Measurements from ENCODE around the gene DLEU7. TPM values are rescaled to one million over a fixed set of nuclear protein-coding genes. Genes with fewer than 3 reads are reported as not detected.

DLEU7 gene
- total RNA-seq, 1 experiment from 2014 or later = 3.6 TPM

DNA sequence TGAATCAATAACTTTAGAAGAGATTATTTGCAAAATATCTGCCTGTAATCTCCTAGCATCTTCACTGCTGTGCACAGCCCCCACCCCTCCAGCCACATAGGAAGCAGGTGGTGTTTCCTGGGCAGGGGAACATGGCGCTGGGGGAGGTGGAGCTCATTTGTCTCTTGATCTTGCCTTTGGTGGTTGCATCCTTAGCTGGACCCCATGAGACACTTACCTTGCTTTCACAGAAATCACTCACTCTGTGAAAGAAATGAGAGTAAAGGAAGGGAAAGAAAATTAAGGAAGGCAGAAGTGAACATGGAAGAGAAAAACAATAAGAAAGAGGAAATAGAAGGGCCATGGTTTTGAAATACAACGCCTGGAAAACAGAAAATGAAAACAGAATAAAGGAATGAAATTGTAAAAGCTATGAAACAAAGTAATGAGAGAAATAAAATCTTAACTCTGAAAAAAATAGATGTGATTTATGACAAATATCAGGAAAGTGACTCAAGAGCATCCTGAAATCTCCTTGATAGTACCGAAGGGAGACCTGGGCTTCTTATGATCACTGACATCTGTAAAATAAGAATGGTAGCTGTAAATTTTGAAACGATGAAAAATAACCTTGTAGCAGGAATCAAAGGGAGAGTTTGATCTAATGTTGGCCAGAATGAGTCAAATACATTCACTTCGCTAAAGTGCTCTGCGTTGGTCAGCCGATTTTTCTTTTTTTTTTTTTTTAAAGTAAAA lies 48.9 kb upstream of the DLEU7 start (continued):
- TF ChIP-seq HMGXB4 (CRISPR knock-in tag; IDR thresholded peaks at IDR 0.05) (no peak), PREB (CRISPR knock-in tag; IDR thresholded peaks at IDR 0.05; ENCODE audit: borderline replicate concordance) (no peak), CREB1 (CRISPR knock-in tag; IDR thresholded peaks at IDR 0.05) (no peak), ZNF416 (CRISPR knock-in tag; IDR thresholded peaks at IDR 0.05) (no peak), RELA (CRISPR knock-in tag; IDR thresholded peaks at IDR 0.05; ENCODE audit: borderline replicate concordance) (no peak), SMAD3 (CRISPR knock-in tag; IDR thresholded peaks at IDR 0.05; ENCODE audit: borderline replicate concordance) (no peak), ZNF671 (CRISPR knock-in tag; IDR thresholded peaks at IDR 0.05) (no peak)

DNA sequence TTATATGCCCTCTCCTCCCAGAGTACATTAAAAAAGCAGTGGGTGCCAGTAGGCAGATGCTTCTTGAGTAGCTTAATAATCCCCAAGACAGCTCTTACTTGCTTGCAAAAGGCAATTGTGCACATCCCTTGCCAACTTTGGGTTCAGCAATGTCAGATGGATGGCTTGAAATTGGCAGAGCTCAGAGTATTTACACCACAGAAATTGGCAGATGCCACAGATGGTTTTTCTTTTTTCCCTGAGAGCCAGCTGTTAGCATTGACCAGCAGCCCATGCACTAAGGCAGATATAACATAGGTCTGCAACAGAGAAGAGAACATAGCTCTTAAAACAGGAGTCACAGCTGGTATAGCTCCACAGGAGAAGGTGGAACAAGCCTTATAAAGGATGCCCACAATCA lies 47.7 kb upstream of the DLEU7 start:
- Mint-ChIP-seq H3K27ac (no peak overlapping the region), H3K4me1 (peaks cover 40% of the 10 kb centered on the region), H3K36me3 (no peaks in the 10 kb centered on the region), H3K27me3 (ENCODE audit: low read depth) (peaks cover 2% of the 10 kb centered on the region; the same call in 1 of the 2 replicates), H3K9me3 (no peaks in the 10 kb centered on the region), H3K4me3 (no peak overlapping the region)
- ChIA-PET CTCF (interaction anchor here (1.1 to 2.9 kb wide), 4 partner anchors 21 to 955 kb away, joined by 3 to 20 read pairs (median 3); partner anchors contain the start of gene SPRYD7), POLR2A (no interaction called here)
- TF ChIP-seq, protein P1, sequence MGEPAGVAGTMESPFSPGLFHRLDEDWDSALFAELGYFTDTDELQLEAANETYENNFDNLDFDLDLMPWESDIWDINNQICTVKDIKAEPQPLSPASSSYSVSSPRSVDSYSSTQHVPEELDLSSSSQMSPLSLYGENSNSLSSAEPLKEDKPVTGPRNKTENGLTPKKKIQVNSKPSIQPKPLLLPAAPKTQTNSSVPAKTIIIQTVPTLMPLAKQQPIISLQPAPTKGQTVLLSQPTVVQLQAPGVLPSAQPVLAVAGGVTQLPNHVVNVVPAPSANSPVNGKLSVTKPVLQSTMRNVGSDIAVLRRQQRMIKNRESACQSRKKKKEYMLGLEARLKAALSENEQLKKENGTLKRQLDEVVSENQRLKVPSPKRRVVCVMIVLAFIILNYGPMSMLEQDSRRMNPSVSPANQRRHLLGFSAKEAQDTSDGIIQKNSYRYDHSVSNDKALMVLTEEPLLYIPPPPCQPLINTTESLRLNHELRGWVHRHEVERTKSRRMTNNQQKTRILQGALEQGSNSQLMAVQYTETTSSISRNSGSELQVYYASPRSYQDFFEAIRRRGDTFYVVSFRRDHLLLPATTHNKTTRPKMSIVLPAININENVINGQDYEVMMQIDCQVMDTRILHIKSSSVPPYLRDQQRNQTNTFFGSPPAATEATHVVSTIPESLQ (CRISPR knock-in tag; IDR thresholded peaks at IDR 0.05) = no peak
- no peak for TF ChIP-seq GRHL2 (CRISPR knock-in tag; IDR thresholded peaks at IDR 0.05; ENCODE audit: insufficient replicate concordance, severe bottlenecking)
- TF ChIP-seq, protein P2, sequence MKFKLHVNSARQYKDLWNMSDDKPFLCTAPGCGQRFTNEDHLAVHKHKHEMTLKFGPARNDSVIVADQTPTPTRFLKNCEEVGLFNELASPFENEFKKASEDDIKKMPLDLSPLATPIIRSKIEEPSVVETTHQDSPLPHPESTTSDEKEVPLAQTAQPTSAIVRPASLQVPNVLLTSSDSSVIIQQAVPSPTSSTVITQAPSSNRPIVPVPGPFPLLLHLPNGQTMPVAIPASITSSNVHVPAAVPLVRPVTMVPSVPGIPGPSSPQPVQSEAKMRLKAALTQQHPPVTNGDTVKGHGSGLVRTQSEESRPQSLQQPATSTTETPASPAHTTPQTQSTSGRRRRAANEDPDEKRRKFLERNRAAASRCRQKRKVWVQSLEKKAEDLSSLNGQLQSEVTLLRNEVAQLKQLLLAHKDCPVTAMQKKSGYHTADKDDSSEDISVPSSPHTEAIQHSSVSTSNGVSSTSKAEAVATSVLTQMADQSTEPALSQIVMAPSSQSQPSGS (CRISPR knock-in tag; IDR thresholded peaks at IDR 0.05; ENCODE audit: borderline replicate concordance, low read depth) = no peak
- no peak for TF ChIP-seq ATF3 (CRISPR knock-in tag; conservative IDR thresholded peaks at IDR 0.05)
- no peak for TF ChIP-seq SMAD3 (CRISPR knock-in tag; IDR thresholded peaks at IDR 0.05; ENCODE audit: borderline replicate concordance)
- TF ChIP-seq FOXJ3 (CRISPR knock-in tag; IDR thresholded peaks at IDR 0.05; ENCODE audit: borderline replicate concordance) = no peak
- TF ChIP-seq SMAD4 (CRISPR knock-in tag; IDR thresholded peaks at IDR 0.05) = no peak
- TF ChIP-seq CREM (CRISPR knock-in tag; IDR thresholded peaks at IDR 0.05) = no peak
- TF ChIP-seq, protein P3, sequence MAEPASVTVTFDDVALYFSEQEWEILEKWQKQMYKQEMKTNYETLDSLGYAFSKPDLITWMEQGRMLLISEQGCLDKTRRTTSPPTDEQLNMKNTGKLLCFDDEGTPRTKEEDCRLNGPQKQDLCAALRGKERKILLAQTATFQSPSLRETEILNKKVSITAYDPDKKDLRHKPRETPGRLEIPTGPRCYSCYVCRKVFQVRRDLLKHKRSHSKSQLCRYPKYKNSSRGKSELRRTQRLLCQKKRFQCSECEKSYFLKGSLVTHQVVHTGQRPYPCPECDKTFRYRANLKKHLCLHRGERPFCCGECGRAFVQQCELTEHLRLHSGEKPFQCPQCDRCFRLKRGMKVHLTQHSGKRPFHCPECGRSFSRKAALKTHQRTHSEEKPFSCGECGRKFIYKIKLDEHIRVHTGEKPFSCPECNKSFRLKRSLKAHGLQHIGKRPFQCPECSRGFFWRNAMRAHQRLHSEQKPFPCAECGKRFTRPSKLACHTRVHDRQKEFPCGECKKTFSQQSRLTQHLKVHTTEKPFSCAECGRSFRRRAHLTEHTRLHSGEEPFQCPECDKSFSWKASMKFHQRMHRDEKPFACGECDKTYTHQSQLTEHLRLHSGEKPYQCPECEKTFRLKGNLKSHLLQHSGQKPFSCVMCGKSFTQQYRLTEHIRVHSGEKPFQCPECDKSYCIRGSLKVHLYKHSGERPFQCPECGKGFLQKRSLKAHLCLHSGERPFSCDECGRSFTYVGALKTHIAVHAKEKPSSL (CRISPR knock-in tag; conservative IDR thresholded peaks at IDR 0.05) = no peak
- TF ChIP-seq GTF2I (CRISPR knock-in tag; conservative IDR thresholded peaks at IDR 0.05) = no peak
- DNase-seq (ENCODE audit: low spot score) (no peak), ATAC-seq (no peak)
